HG03280 (cell line): Measurements from ENCODE around the gene FZD7.

Experiments
- ATAC-seq: cut with Tn5 transposase; IDR thresholded peaks from one replicate; pipeline ENCODE4 v1.9.1; 2021; ENCODE audit warnings: mild to moderate bottlenecking, moderate library complexity; ENCODE audit not compliant: unreplicated experiment

The FZD7 gene

DNA sequence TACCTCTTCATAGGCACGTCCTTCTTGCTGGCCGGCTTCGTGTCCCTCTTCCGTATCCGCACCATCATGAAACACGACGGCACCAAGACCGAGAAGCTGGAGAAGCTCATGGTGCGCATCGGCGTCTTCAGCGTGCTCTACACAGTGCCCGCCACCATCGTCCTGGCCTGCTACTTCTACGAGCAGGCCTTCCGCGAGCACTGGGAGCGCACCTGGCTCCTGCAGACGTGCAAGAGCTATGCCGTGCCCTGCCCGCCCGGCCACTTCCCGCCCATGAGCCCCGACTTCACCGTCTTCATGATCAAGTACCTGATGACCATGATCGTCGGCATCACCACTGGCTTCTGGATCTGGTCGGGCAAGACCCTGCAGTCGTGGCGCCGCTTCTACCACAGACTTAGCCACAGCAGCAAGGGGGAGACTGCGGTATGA is 2.3 kb downstream of the FZD7 start:
- no peak for ATAC-seq

- no peak for ATAC-seq
Measured at GRCh38 chr2:202036601-202037037, 3.0 kb downstream of the FZD7 start.

GRCh38 chr2:202037086-202037485 is 3.4 kb downstream of the FZD7 start:
- ATAC-seq = no peak

DNA sequence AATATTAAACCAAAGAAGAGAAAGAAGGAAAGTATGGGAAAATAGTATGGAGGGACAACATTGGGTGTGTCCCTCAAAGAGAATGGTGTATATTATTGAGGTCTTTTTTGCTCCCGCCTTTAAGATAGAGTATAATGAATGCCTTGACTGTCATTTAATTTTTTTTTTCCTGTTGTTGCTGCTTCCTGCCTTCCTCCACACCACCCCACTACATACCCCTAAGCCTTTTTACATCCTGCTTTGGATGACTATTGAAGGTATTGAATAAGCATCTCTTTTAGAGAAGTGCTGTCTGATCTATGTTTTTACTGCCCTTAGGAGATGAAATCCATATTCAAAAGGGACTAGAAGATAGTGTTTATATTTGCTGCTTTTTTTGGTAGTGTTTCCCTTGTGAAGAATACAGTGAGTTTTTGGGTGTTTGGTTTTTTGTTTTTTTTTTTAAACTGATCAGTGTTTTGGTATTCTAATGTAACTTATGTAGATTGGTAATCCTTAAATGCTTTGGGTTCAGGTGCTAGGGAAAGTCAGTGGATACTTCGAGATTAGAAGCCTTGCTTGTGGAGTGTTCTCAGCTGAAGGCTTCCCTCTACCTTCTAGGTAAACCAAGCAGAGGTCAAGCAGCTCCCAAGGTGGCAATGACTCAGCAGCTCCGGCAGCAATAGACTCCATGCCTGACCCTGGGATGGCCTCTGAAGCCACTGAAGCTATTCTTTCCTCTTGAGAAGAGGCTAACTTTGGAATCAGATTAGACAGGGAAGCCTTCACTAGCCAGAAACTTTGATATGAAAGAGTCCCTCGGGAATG is 5.0 kb downstream of the FZD7 start:
- no peak for ATAC-seq

- ATAC-seq = no peak
Measured at GRCh38 chr2:202039278-202040078, 5.8 kb downstream of the FZD7 start.

- ATAC-seq = no peak
Measured at GRCh38 chr2:202040079-202040844, 6.6 kb downstream of the FZD7 start.

GRCh38 chr2:202042444-202042843 is 8.8 kb downstream of the FZD7 start:
- no peak for ATAC-seq

DNA sequence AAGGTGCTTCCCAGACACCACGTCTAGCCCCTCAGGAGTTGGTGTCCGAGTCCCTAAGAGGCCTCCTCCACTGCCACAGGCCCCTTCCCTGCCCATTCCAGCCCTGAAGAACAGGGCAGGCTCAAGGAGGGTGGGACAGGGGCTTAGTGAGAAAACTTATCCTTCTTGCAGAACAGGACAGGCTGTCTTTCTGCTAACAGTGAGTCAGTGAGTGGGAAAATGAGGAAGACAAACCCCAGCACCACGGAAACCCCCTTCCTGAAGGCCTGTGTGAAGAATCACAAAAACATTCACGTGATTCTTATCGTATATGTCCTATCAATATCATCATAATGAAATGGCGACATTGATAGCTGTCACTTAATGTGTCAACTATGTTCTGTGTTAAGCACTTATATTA is 9.8 kb downstream of the FZD7 start:
- no peak for ATAC-seq

DNA sequence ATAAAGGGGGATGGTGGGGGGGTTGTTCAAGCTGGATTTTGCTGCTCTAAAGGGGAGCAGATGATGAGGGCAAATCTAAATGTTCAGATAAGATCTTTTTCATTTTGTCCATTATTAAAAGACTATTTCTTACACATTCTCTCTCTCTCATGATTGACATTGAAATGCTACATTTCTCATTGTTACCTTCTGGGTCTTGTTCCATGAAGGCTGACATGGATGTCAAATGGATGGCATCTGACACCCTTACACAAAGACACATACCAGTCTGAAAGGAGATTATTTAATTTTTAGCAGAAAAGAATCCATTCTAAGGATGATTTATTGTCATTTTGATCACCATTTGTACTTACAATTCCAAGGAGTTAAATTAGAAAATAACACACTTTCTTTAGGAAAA is 11.1 kb downstream of the FZD7 start:
- no peak for ATAC-seq

DNA sequence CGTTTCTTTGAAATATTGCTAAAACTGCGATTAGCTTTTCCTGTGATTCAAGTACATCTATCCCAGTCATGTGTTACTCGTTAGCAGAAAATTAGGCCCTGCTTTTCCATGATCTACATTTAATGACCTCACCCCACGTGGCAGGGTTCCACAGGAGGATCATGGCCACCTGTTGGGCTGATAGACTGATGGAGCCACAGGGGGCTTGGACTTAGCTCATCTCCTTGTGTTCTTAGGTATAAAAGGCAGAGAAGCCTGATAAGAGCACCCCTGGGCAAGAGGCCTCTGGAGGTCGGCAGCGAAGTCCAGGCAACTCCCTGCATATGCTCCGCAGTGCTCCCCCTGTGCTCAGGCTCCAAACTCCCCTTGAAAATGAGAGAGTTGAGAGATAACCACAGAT is 12.9 kb downstream of the FZD7 start:
- no peak for ATAC-seq

DNA sequence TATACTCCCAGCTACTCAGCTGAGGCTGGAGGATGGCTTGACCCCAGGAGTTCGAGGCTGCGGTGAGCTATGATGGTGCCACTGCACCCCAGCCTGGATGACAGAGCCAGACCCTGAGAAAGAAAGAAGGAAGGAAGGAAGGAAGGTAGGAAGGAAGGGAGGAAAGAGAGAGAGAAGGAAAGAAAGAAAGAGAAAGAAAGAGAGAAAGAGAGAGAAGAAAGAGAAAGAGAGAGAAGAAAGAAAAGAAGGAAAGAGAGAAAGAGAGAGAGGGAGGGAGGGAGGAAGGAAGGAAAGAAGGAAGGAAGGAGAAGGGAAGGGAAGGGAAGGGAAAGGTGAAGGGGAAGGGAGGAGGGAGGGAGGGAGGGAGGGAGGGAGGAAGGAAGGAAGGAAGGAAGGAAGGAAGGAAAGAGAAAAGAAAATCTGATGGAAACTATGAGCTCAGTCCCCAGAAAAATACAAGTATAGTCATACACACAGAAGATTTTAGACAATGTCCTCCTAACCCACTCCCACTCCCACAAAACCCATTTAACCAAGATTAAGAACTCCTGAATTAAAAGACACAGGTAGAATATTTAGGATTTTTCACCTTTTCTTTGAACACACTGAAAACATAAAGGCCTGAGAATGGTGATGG is 15.6 kb downstream of the FZD7 start:
- no peak for ATAC-seq

DNA sequence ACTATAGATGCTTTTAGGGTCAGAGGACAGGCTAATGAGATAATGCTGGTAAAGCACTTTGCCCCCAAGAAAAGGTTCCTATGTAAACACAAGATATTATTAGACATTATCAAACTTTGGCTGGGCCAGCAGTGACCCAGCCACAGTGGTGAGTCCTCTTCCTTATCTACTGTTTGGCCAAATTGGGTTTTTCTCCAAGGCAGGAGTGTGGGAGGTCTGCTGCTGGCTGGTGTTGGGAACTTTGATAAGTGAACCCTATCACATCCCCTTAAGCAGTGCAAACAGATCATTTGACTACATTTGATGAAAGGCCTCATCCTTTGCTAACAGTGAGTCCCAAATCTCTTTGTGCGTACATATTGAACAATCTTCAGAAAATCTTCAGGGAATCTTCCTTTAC is 16.2 kb downstream of the FZD7 start:
- no peak for ATAC-seq

- no peak for ATAC-seq
Measured at GRCh38 chr2:202050652-202051051, 17.0 kb downstream of the FZD7 start.

GRCh38 chr2:202051499-202052161 is 18.0 kb downstream of the FZD7 start:
- ATAC-seq = no peak

- ATAC-seq = no peak
Measured at GRCh38 chr2:202052235-202052634, 18.6 kb downstream of the FZD7 start.

GRCh38 chr2:202054679-202055078 is 21.0 kb downstream of the FZD7 start:
- no peak for ATAC-seq

DNA sequence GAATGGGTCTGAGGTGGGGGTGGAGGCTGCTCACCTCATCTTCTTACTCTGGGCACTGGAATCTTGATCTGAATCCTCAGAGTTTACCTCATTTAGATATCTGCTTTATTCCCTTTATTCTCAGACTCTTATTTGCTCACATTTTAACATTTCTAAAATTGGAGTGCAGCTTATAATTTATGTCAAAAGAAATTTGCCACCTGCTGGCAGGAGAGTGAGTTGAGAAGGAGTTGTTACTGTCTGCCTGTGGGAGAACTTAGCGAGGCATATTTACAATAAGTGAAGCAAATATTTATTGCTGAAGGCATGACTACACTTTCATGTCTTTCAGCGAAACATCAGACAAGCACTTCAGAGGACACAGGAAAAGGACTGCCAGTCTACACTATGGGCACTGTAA is 23.0 kb downstream of the FZD7 start:
- ATAC-seq = no peak

GRCh38 chr2:202060218-202060617 is 26.6 kb downstream of the FZD7 start:
- no peak for ATAC-seq

DNA sequence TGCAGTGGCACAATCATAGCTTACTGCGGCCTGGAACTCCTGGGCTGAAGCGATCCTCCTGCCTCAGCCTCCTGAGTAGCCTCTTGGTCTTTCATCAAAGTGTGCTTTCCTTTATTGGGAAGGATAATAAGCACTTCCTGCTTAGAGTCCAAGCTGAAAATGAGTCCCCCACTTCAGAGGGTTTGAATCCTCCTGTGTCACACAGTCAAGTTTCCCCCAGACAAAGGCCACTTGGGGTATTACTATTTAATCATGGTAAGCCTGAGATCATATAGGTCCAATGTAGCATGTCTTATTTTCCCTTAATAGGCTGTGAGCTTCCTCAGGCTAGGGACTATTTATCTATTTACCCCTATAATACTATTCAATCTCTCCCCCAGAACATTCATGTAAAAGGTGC is 28.0 kb downstream of the FZD7 start:
- ATAC-seq = no peak

DNA sequence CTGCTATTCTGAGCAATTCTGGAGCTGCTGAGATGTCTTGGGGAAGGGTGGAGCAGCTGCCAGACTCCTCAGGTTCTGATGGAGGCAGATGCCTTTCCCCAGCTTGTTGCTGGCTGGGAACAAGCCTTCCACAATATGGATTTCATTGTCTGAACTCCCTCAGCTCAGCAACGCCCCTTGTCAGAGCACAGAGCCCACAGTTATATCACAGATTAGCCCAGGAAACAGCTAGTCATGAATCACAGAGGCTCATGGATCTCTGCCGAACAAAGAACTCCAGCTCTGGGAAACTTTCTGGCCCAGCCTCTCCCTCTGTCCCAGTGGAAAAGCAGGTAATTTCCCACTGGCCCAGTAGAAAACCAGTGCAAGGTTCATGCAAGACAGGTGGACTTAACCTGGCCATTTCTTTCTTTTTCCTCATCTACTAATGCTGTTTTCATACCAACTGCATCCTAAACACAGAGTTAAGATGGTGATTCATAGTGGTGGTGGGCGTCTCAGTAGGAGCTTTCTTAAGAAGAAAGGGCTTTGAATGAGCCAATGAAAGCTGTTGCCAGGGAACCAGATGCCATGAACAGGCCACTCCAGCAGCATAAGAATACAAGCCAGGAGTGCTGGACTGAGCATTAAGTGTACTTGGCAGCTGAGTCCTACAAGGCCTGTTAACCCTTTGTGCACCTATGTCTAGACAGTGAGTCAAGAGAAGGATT is 30.7 kb downstream of the FZD7 start:
- ATAC-seq = no peak
